SK-N-SH treated with all-trans-retinoic acid at 6 μM for 48 hours (cell line): ENCODE measurements around the gene PRPF31.

ENCODE experiments used
- ARNTL ChIP-seq: fragments of 450-650 bp; formaldehyde crosslinking; IDR thresholded peaks from 2 replicates; pipeline ENCODE4 v1.5.0; 2020; ENCODE audit warnings: low read depth, mild to moderate bottlenecking, moderate library complexity, borderline replicate concordance
- ESRRG ChIP-seq: fragments of 250-450 bp; sonication (Bioruptor Pico); IDR thresholded peaks from 2 replicates; pipeline ENCODE4 v1.6.1; 2021; ENCODE audit warnings: mild to moderate bottlenecking
- ZFP3 ChIP-seq: fragments of 250-450 bp; sonication (Bioruptor Pico); IDR thresholded peaks from 2 replicates; pipeline ENCODE4 v1.5.0; 2020; ENCODE audit warnings: mild to moderate bottlenecking, moderate library complexity
- ZFP30 ChIP-seq: fragments of 450-650 bp; formaldehyde crosslinking; IDR thresholded peaks from 2 replicates; pipeline ENCODE4 v1.5.0; 2022; ENCODE audit warnings: mild to moderate bottlenecking, moderate library complexity
- ZNF70 ChIP-seq: fragments of 450-650 bp; formaldehyde crosslinking; IDR thresholded peaks from 2 replicates; pipeline ENCODE4 v1.5.0; 2020; ENCODE audit warnings: mild to moderate bottlenecking, moderate library complexity
- TF ChIP-seq, protein P1 (sequence below): fragments of 250-450 bp; sonication (Bioruptor Pico); IDR thresholded peaks from 2 replicates; pipeline ENCODE4 v1.8.0; 2020; ENCODE audit warnings: mild to moderate bottlenecking, moderate library complexity, borderline replicate concordance
- TF ChIP-seq, protein P2 (sequence below): fragments of 250-450 bp; sonication (Bioruptor Pico); IDR thresholded peaks from 2 replicates; pipeline ENCODE4 v1.8.0; 2021; ENCODE audit warnings: low read depth, mild to moderate bottlenecking, moderate library complexity, borderline replicate concordance
- TF ChIP-seq, protein P3 (sequence below): fragments of 250-450 bp; sonication (Bioruptor Pico); IDR thresholded peaks from 2 replicates; pipeline ENCODE4 v1.5.1; 2020; ENCODE audit warnings: low read depth, mild to moderate bottlenecking, moderate library complexity

DNA sequence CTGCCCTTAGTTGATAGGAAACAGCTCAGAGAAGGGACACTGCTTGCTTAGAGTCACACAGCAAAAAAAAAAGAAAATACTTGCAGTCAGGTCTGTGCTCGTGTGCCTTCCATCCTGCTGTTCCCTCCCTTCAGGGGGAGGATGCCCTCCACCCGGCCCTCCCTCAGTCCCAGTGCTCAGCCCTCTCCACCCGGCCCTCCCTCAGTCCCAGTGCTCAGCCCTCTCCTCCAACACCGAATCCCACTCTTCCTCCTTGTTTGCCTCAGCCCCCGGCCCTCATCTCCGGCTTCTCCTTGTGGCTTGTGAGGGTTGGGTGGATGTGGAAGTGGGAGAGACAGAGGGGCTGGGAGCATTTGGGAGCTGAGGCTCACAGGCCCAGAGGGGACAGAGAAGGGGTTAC, 5.9 kb upstream of the PRPF31 start:
- TF ChIP-seq, protein P1, sequence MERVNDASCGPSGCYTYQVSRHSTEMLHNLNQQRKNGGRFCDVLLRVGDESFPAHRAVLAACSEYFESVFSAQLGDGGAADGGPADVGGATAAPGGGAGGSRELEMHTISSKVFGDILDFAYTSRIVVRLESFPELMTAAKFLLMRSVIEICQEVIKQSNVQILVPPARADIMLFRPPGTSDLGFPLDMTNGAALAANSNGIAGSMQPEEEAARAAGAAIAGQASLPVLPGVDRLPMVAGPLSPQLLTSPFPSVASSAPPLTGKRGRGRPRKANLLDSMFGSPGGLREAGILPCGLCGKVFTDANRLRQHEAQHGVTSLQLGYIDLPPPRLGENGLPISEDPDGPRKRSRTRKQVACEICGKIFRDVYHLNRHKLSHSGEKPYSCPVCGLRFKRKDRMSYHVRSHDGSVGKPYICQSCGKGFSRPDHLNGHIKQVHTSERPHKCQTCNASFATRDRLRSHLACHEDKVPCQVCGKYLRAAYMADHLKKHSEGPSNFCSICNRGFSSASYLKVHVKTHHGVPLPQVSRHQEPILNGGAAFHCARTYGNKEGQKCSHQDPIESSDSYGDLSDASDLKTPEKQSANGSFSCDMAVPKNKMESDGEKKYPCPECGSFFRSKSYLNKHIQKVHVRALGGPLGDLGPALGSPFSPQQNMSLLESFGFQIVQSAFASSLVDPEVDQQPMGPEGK (CRISPR knock-in tag), result no peak
- TF ChIP-seq ZFP30 (CRISPR knock-in tag) (no peak), ARNTL (CRISPR knock-in tag) (no peak), ZNF70 (CRISPR knock-in tag) (no peak), ESRRG (CRISPR knock-in tag) (no peak), ZFP3 (CRISPR knock-in tag) (no peak)
- TF ChIP-seq, protein P2, sequence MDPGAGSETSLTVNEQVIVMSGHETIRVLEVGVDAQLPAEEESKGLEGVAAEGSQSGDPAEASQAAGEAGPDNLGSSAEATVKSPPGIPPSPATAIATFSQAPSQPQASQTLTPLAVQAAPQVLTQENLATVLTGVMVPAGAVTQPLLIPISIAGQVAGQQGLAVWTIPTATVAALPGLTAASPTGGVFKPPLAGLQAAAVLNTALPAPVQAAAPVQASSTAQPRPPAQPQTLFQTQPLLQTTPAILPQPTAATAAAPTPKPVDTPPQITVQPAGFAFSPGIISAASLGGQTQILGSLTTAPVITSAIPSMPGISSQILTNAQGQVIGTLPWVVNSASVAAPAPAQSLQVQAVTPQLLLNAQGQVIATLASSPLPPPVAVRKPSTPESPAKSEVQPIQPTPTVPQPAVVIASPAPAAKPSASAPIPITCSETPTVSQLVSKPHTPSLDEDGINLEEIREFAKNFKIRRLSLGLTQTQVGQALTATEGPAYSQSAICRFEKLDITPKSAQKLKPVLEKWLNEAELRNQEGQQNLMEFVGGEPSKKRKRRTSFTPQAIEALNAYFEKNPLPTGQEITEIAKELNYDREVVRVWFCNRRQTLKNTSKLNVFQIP (CRISPR knock-in tag), result no peak
- TF ChIP-seq, protein P3, sequence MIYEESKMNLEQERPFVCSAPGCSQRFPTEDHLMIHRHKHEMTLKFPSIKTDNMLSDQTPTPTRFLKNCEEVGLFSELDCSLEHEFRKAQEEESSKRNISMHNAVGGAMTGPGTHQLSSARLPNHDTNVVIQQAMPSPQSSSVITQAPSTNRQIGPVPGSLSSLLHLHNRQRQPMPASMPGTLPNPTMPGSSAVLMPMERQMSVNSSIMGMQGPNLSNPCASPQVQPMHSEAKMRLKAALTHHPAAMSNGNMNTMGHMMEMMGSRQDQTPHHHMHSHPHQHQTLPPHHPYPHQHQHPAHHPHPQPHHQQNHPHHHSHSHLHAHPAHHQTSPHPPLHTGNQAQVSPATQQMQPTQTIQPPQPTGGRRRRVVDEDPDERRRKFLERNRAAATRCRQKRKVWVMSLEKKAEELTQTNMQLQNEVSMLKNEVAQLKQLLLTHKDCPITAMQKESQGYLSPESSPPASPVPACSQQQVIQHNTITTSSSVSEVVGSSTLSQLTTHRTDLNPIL (CRISPR knock-in tag), result no peak
